Measurements from ENCODE around the gene POC1A. TPM values are rescaled to one million over a fixed set of nuclear protein-coding genes. Genes with fewer than 3 reads are reported as not detected.

POC1A gene
- total and polyA plus RNA-seq, 2 of the 4 experiments (the other 2 are of a cell fraction): 10.6 to 11.5 TPM

DNA sequence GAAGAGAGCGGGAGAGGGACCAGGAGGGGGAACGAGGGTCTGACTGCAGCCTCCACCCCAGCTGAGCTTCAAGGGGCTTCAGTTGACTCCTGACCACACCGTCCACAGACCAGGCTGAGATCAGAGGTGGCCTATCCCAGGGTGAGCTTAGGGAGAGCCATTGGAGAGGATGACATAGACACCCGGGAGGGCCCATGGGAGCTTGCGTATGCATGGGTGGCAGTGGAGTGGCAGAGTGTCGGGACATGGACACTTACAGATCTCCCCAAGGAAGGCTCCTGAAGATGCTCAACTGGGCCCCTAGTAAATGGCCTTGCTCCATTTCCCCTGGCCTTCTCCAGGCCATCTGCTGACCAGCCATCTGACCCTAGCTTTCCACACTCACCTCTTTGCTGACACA, 31.1 kb upstream of the POC1A start:
- TF ChIP-seq BHLHE40 (IDR thresholded peaks at IDR 0.05; ENCODE audit: low read depth, low read length): no peak
- TF ChIP-seq RCOR1 (IDR thresholded peaks at IDR 0.05; ENCODE audit: insufficient replicate concordance, low read length): no peak
- TF ChIP-seq NFE2L2 (IDR thresholded peaks at IDR 0.05; ENCODE audit: low read depth, low read length): no peak
- TF ChIP-seq, protein P1, sequence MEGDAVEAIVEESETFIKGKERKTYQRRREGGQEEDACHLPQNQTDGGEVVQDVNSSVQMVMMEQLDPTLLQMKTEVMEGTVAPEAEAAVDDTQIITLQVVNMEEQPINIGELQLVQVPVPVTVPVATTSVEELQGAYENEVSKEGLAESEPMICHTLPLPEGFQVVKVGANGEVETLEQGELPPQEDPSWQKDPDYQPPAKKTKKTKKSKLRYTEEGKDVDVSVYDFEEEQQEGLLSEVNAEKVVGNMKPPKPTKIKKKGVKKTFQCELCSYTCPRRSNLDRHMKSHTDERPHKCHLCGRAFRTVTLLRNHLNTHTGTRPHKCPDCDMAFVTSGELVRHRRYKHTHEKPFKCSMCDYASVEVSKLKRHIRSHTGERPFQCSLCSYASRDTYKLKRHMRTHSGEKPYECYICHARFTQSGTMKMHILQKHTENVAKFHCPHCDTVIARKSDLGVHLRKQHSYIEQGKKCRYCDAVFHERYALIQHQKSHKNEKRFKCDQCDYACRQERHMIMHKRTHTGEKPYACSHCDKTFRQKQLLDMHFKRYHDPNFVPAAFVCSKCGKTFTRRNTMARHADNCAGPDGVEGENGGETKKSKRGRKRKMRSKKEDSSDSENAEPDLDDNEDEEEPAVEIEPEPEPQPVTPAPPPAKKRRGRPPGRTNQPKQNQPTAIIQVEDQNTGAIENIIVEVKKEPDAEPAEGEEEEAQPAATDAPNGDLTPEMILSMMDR (conservative IDR thresholded peaks at IDR 0.05; ENCODE audit: low read depth, low read length): no peak
- no peak for TF ChIP-seq FOS (IDR thresholded peaks at IDR 0.05; ENCODE audit: low read depth, low read length)
- no peak for TF ChIP-seq RAD21 (IDR thresholded peaks at IDR 0.05; ENCODE audit: low read length)
- TF ChIP-seq, protein P2, sequence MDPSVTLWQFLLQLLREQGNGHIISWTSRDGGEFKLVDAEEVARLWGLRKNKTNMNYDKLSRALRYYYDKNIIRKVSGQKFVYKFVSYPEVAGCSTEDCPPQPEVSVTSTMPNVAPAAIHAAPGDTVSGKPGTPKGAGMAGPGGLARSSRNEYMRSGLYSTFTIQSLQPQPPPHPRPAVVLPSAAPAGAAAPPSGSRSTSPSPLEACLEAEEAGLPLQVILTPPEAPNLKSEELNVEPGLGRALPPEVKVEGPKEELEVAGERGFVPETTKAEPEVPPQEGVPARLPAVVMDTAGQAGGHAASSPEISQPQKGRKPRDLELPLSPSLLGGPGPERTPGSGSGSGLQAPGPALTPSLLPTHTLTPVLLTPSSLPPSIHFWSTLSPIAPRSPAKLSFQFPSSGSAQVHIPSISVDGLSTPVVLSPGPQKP (IDR thresholded peaks at IDR 0.05; ENCODE audit: borderline replicate concordance, low read depth, low read length): no peak
- no peak for TF ChIP-seq MAZ (IDR thresholded peaks at IDR 0.05; ENCODE audit: borderline replicate concordance, low read depth, low read length)
- no peak for TF ChIP-seq SMC3 (IDR thresholded peaks at IDR 0.05; ENCODE audit: low read depth, low read length)
- TF ChIP-seq MAFK (IDR thresholded peaks at IDR 0.05; ENCODE audit: low read depth, low read length): no peak
- TF ChIP-seq POLR2A (IDR thresholded peaks at IDR 0.05; ENCODE audit: low read depth, low read length): no peak
- TF ChIP-seq, protein P3, sequence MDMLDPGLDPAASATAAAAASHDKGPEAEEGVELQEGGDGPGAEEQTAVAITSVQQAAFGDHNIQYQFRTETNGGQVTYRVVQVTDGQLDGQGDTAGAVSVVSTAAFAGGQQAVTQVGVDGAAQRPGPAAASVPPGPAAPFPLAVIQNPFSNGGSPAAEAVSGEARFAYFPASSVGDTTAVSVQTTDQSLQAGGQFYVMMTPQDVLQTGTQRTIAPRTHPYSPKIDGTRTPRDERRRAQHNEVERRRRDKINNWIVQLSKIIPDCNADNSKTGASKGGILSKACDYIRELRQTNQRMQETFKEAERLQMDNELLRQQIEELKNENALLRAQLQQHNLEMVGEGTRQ (IDR thresholded peaks at IDR 0.05; ENCODE audit: low read depth, low read length): no peak
- no peak for TF ChIP-seq CHD1 (IDR thresholded peaks at IDR 0.05; ENCODE audit: low read depth, low read length)
- TF ChIP-seq MXI1 (IDR thresholded peaks at IDR 0.05; ENCODE audit: borderline replicate concordance, low read depth, low read length): no peak
- TF ChIP-seq CEBPB (IDR thresholded peaks at IDR 0.05; ENCODE audit: low read depth, low read length): no peak
- TF ChIP-seq RFX5 (IDR thresholded peaks at IDR 0.05; ENCODE audit: low read depth, low read length): no peak
- no peak overlapping the region for H4K5ac ChIP-seq (ENCODE audit: low read depth, low read length)
- peaks cover 2% of the 10 kb centered on the region for H3K27me3 ChIP-seq (ENCODE audit: control insufficient read depth, insufficient read depth, low read length)
- H3K56ac ChIP-seq (ENCODE audit: extremely low read depth, insufficient read depth, low read length): no peak overlapping the region
- H4K20me1 ChIP-seq (ENCODE audit: insufficient read depth, low read length): no peaks in the 10 kb centered on the region
- peaks cover 3% of the 10 kb centered on the region; the same call in 1 of the 2 replicates for H3K9me1 ChIP-seq (ENCODE audit: insufficient read depth, low read length)
- H3K23ac ChIP-seq (ENCODE audit: low read depth, low read length): no peak overlapping the region
- no peak overlapping the region for H2BK20ac ChIP-seq (ENCODE audit: low read depth, low read length)
- H3K18ac ChIP-seq (ENCODE audit: low read depth, low read length): no peak overlapping the region
- BruUV-seq (replicated peaks): no TSS peak
- no CpG with 5 or more reads among the region's 6 CpGs for WGBS, 2 experiments (ENCODE audit: extremely low coverage in 2 of 2, insufficient read length in 1 of 2)
- H2AK5ac ChIP-seq (ENCODE audit: low read depth, low read length): no peak overlapping the region
- H3K4me2 ChIP-seq (ENCODE audit: low read depth, low read length): no peak overlapping the region
- H2AK9ac ChIP-seq (replicated peaks; ENCODE audit: low read depth, low read length, poor library complexity): no peak overlapping the region
- H4K8ac ChIP-seq (ENCODE audit: low read depth in 2 of 2, low read length in 2 of 2): no peak overlapping the region
- H2BK15ac ChIP-seq (ENCODE audit: low read depth, low read length): no peak overlapping the region
- H4K91ac ChIP-seq (ENCODE audit: insufficient read depth, low read depth, low read length): no peak overlapping the region
- dilution Hi-C loops (cut with HindIII; ENCODE audit: low sequenced_read_pairs, unreplicated experiment): no loop called here
- POLR2A ChIA-PET (ENCODE audit: unreplicated experiment): interaction anchor here (0.6 kb wide), 1 partner anchor 68 kb away, joined by 5 read pairs; no protein-coding TSS in a partner anchor
- ATAC-seq (ENCODE audit: low read depth) (no peak), DNase-seq (no peak)
- H2BK5ac ChIP-seq (ENCODE audit: low read depth, low read length, poor library complexity, severe bottlenecking): no peak overlapping the region
- no peak overlapping the region for H3K14ac ChIP-seq (replicated peaks; ENCODE audit: low read depth, low read length)
- CTCF ChIA-PET: no interaction called here
- H2AFZ ChIP-seq (replicated peaks; ENCODE audit: low read length, poor library complexity): no peak overlapping the region
- intact Hi-C loops (cut with micrococcal nuclease): no loop called here
- H3K36me3 ChIP-seq (ENCODE audit: control insufficient read depth, insufficient read depth, low read length): no peaks in the 10 kb centered on the region
- H2BK120ac ChIP-seq (ENCODE audit: low read depth, low read length): no peak overlapping the region
- H3K9ac ChIP-seq (ENCODE audit: low read depth, low read length): no peak overlapping the region
- in situ Hi-C loops (cut with MboI; ENCODE audit: low sequenced_read_pairs): no loop called here
- no peaks in the 10 kb centered on the region for H3K9me3 ChIP-seq (ENCODE audit: control insufficient read depth, insufficient read depth, low read length)
- no peak overlapping the region for H3K4ac ChIP-seq (ENCODE audit: low read depth, low read length)
- no peak overlapping the region for H3K4me3 ChIP-seq (ENCODE audit: insufficient read depth, low read depth, low read length)
- no peak overlapping the region for H3K27ac ChIP-seq (ENCODE audit: insufficient read depth, low read length)
- H3K4me1 ChIP-seq (ENCODE audit: control insufficient read depth, insufficient read depth, low read length): peaks cover 4% of the 10 kb centered on the region; the same call in 1 of the 2 replicates
- H3K79me1 ChIP-seq (ENCODE audit: low read depth in 1 of 2, low read length in 2 of 2): no peaks in the 10 kb centered on the region

Measured in IMR-90 (cell line).